Erythroblast (primary cell): Measurements from ENCODE around the gene CDKAL1.

Experiments
- GATA1 ChIP-seq: IDR thresholded peaks from 2 replicates; pipeline ENCODE4 v1.6.1; 2011; ENCODE audit warnings: low read depth, mild to moderate bottlenecking, control low read depth, low read length, moderate library complexity
- POLR2A ChIP-seq: IDR thresholded peaks from 2 replicates; pipeline ENCODE4 v1.6.1; 2011; ENCODE audit warnings: mild to moderate bottlenecking, low read length

GRCh38 chr6:20873425-20874190, 339.4 kb downstream of the CDKAL1 start:
- TF ChIP-seq POLR2A (no peak), GATA1 (no peak)
